GM18505 (cell line): ENCODE data around the gene ADARB1.
"Not testable (repeated sequence)": the region's sequence is repeated elsewhere in the genome, so short reads cannot be mapped to it uniquely, and the experiment has no call there.

Experiments used
- ATAC-seq: cut with Tn5 transposase; IDR thresholded peaks from one replicate; pipeline ENCODE4 v1.9.1; 2021; ENCODE audit not compliant: unreplicated experiment
- POLR2A ChIP-seq: IDR thresholded peaks from 4 replicates; pipeline ENCODE4 v1.6.1; 2011; ENCODE audit warnings: borderline replicate concordance; ENCODE audit not compliant: insufficient read depth, insufficient read length; ENCODE audit errors: extremely low read depth

The ADARB1 gene

DNA sequence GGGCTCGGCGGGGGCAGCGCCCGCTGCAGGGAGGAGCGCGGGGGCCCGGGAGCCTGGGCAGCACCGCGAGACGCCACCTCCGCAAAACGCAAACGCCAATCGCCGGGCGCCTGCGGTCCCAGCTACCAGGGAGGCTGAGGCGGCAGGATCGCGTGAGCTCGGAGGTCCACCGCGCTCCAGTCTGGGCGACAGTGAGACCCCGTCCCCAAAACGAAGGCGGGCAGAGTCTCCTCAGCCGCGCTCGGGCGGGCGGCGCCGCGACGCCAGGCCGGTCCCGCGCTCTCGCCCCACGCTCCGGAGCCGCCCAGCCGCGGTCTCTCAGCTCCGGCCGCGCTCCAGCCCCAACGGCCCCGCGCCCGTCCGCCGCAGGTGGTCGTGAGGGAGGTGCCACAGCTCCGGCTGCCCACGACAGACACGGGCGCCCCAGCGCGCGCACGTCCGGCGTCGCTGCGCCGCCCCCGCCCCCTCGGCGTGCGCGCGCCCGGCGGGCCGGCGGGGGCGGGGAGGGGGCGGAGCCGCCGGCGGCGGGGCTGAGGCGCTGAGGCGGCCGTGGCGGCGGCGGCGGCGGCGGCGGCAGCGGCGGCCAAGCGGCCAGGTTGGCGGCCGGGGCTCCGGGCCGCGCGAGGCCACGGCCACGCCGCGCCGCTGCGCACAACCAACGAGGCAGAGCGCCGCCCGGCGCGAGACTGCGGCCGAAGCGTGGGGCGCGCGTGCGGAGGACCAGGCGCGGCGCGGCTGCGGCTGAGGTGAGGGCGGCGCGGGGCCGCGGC is at the start of gene ADARB1:
ADARB1 (plus strand) TSS at position 533 of the 770 bp plus-strand sequence. CDS start 97,077 bp downstream, outside the sequence.
- TF ChIP-seq POLR2A, result peak; percentile 72
- peak; percentile 65 for ATAC-seq

DNA sequence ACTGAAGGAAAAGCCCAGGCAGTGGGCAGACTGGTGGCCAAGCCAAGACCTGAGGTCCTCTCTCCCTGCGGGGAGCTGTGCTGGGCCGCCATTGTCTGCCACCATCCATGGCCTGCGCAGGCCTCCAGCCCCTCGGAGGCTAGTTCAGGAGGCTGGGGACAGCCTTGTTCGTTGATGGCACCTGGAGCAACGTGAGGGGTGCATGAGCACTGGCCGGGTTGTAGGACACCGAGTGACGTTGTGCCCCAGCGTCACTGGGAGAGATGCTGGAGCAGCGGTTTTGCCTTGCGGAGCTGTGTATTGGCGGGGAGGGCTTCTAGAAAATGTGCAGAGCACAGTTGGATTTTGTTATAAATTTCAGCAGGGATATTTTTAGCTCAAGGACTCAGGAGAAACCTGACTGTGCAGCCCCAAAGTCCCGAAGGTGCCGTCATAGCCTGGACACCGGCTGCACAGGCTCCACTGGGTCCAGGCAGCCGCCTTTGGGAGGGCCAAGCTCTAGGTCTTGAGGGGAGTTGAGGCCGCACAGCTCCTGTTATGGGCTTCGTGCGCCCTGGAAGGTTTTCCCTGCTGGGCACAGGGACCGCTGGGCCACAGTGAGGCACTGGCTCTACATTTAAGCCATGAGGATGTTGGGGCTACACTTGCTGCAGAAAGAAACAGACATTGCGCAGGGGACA is 48.2 kb upstream of the ADARB1 start:
- ATAC-seq, result no peak
- TF ChIP-seq POLR2A, result no peak

DNA sequence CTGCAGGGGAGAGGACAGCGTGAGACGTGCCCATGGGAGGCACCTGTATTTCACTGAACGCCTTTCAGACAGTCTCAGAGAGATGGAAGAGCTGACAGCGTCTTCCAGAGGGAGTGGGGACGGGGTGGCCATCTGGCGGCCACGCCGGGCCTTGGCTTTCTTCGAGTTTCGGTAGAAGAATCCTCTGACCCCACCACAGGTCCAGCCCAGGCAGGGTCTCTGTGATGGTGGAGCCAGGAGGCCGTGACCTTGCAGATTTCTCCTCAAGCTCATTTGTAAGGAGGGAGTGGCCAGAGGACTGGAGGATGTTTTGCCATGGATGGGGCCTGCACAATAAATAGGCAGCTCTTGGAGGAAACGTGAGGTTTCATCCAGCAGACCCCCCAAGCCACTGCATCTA is 47.6 kb upstream of the ADARB1 start:
- no peak for ATAC-seq

DNA sequence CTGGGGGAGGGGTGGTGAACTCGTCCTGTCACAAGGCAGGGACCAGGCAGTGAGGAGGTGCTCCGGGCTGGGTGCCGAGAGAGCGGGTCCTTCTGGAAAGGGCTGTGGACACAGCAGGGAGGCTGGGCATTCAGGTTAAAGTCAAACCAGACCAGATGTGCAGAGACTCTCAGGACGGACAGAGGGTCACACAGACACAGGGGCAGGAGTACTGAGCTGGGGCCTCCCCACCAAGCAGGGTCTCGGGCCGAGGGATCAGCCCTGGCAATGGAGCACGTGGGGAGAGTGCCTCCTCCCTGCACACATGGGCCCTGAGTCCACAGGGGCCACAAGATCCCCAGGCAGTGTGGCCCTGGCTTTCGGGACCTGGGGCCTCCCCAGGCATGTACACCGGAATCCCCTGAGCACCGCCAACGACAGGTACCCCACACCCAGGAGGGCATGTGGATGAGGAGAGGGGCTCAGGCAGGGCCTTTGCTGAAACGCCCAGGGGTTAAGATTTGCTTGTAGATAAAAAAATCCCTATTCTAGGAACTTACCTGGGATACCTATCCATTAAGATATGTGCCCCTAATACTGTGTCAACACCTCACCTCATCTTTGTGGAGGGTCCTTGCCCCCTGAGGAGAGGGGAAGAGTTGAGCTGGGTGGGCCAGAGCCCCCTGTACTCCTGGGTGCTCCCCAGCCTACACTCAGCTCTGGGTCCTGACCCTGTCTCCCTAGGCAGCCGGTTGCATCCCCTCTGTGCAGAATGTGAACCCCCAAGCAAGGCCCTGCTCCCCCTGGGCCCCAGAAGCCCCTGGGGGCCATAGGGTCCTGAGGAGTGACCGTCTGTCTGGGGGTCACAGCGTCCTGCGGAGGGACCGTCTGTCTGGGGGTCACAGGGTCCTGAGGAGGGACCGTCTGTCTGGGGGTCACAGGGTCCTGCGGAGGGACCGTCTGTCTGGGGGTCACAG is 46.9 kb upstream of the ADARB1 start:
- no peak for ATAC-seq
- no peak for TF ChIP-seq POLR2A

More for the DNA sequence above, 47.6 kb upstream of the ADARB1 start:
- TF ChIP-seq POLR2A, result no peak

GRCh38 chr21:45028645-45029044 is 45.7 kb upstream of the ADARB1 start:
- not testable (repeated sequence) for ATAC-seq

DNA sequence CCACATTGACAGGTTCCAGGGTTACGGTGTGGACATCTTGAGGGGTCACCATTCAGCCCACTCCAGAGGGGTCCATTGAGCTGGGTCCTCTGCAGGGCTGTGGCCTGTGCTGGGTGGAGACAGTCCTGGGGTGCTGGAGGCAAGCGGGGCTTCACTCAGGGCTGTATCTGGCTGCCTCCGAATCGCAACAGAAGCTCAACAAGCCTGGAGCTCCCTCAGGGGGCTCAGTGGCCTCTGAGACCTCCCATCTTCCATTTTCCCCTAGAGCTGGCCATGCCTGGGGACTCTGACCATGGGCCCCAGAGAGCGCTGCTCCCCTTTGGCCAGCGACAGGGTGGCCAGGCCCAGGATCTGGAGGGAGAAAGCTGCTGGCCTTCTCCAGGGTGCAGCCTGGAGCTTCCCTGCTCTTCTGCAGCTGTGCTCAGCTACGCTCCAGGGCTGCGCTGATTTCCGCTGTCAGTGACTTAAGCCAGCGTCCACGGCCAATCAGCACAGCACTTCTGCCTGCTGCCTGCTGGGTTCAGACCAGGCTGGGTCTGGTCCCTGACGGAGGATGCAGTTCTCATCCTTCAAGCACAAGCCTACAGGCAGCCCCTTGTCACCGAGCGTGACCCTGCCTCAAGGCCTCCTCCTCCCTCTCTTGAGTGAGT is 45.0 kb upstream of the ADARB1 start:
- no peak for ATAC-seq
- TF ChIP-seq POLR2A, result no peak

- no peak for ATAC-seq
- TF ChIP-seq POLR2A, result no peak
These were observed 44.3 kb upstream of the ADARB1 start for GRCh38 chr21:45029948-45030681.

GRCh38 chr21:45030682-45031570 is 43.5 kb upstream of the ADARB1 start:
- no peak for TF ChIP-seq POLR2A
- ATAC-seq, result no peak

DNA sequence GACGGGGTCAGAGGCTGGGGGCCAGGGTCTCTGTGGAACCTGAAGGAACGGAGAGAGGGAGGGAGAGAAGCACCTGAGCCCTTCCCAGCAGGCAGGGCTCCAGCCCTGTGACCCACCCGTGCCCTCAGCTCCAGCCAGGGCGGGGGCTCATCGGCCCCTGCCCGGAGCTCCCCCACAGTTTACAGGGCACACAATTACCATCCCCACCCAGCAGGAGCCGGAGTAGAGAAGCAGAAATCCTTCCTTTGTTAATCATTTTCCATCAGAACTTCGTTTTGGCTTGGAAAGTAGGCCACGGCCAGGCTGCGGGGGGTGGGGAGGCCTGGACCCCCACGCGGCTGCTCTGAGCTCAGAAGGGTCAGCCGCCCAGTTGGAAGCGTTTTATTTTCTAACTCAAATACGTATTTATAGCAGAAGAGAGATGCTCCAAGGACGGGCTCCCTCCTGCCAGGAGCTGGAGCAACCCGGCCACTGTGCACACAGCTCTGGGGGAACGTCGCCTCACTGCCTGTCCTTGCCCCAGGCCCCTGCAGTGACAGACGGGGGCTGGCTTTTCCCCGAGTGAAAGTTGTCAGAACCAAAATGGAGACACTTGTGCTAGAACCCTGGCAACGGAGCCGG is 42.7 kb upstream of the ADARB1 start:
- no peak for TF ChIP-seq POLR2A
- no peak for ATAC-seq

DNA sequence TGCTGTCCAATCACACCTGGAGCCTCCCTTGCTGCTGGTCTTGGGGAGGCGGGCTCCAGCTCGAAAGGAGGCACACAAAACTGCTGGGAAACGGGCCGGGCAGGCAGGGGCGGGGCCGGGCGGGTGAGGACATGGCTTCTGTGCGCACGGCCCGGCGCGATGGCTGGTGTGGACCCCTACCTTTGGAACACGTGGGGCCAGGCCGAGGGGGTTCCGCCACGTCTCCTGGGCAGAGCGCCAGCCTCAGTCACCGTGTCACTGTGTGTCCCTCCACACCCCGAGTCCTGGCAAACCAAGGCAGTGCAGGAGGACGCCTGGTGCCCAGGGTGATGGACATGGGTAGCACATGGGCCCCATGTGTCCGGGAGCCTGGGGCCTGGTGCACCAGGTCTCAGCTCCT is 42.0 kb upstream of the ADARB1 start:
- no peak for TF ChIP-seq POLR2A
- no peak for ATAC-seq
